ENCODE results near the gene GATAD2B.

GATAD2B gene

GRCh38 chr1:153942766-153943549 is 20.2 kb upstream of the GATAD2B start:
- peaks cover 0 to 63% (median 53%) of the 10 kb centered on the region in 5 donors for H3K36me3 ChIP-seq (ENCODE audit: control insufficient read depth in 5 of 5, insufficient read depth in 5 of 5, low read length in 5 of 5)
- H3K9ac ChIP-seq (ENCODE audit: low read length in 5 of 5): no peak overlapping the region
- no peaks in the 10 kb centered on the region for H3K9me3 ChIP-seq (ENCODE audit: control insufficient read depth in 5 of 5, low read length in 5 of 5)
- no peak overlapping the region for H3K27ac ChIP-seq (ENCODE audit: low read depth, low read length)
- H3K4me3 ChIP-seq (ENCODE audit: low read depth in 1 of 5, low read length in 5 of 5): no peak overlapping the region
- no peaks in the 10 kb centered on the region for H3K27me3 ChIP-seq (ENCODE audit: control insufficient read depth in 5 of 5, insufficient read depth in 4 of 5, low read length in 5 of 5)
- peaks cover 0 to 52% (median 40%) of the 10 kb centered on the region in 5 donors for H3K4me1 ChIP-seq (ENCODE audit: control insufficient read depth in 5 of 5, insufficient read depth in 5 of 5, low read length in 5 of 5)

DNA sequence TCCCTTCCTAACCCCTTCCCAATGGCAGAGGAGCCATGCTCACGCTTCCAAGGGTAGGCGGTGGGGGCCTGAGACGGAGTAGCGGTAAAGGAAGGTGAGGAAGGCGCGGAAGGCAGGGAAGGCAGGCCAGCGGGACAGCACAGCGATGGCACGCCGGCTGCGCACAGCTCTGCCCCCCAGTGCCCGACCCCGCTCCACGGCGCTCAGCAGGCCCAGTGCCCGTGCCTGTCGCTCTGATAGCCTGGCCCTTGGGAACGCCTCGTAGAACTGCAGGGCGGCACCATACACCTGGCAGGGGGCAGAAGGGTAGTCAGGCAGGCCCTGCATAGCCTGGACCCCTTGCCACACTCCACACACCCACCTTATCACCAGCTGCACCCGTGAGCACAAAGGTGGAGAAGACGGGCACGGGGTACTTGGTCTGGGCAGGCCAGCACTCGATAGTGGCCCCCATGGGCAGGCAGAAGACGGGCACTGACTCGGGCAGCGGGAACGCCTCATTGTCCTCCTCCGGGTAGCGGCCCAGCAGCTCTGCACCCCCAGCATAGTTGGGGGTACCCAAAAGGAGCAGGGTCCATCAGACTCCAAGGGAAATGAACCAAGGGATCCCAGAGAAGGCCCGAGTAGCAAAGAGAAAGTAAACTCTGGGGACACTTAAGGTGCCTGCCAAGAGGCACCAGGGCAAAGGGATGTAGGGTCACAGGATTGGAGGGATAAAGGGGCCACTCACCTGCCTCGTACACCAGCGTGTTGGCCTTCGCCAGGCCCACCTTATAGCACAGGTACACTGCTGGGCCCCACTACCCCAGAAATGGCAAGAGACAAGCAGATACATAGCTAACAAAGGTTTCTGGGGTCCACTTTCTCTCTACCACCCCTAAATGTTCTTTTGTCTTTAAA is 19.3 kb upstream of the GATAD2B start:
- Histone ChIP-seq H3K4me3 (ENCODE audit: low read depth in 1 of 5, low read length in 5 of 5) (no peak overlapping the region), H3K36me3 (ENCODE audit: control insufficient read depth in 5 of 5, insufficient read depth in 5 of 5, low read length in 5 of 5) (peaks cover 0 to 64% (median 56%) of the 10 kb centered on the region in 5 donors), H3K27me3 (ENCODE audit: control insufficient read depth in 5 of 5, insufficient read depth in 4 of 5, low read length in 5 of 5) (no peaks in the 10 kb centered on the region), H3K9ac (ENCODE audit: low read length in 5 of 5) (no peak overlapping the region), H3K9me3 (ENCODE audit: control insufficient read depth in 5 of 5, low read length in 5 of 5) (no peaks in the 10 kb centered on the region), H3K4me1 (ENCODE audit: control insufficient read depth in 5 of 5, insufficient read depth in 5 of 5, low read length in 5 of 5) (peaks cover 0 to 48% (median 37%) of the 10 kb centered on the region in 5 donors), H3K27ac (ENCODE audit: low read depth, low read length) (no peak overlapping the region)

DNA sequence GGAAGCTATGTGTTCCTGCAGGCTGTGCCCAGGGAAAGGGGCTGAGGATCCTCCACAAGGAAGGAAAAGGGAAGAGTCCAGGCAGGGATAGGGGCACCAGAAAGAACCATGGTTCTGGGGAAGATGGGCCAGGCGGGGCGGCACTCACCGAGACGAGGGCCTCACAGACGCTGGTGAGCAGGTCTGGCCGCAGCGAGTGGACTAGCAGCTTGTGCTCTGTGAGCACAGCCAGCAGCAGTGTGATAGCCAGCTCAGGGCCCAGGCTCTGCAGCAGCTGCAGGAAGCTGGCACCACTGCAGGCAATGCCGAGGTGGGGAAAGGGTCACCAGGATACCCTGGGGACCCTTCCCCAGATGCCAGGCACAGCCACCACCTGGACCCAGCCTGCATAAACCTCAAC is 18.0 kb upstream of the GATAD2B start:
- H3K36me3 ChIP-seq (ENCODE audit: control insufficient read depth in 5 of 5, insufficient read depth in 5 of 5, low read length in 5 of 5): peaks cover 0 to 77% (median 69%) of the 10 kb centered on the region in 5 donors
- H3K9ac ChIP-seq (ENCODE audit: low read length in 5 of 5): no peak overlapping the region
- no peaks in the 10 kb centered on the region for H3K27me3 ChIP-seq (ENCODE audit: control insufficient read depth in 5 of 5, insufficient read depth in 4 of 5, low read length in 5 of 5)
- H3K9me3 ChIP-seq (ENCODE audit: control insufficient read depth in 5 of 5, low read length in 5 of 5): no peaks in the 10 kb centered on the region
- H3K4me3 ChIP-seq (ENCODE audit: low read depth in 1 of 5, low read length in 5 of 5): no peak overlapping the region
- peaks cover 0 to 42% (median 32%) of the 10 kb centered on the region in 5 donors for H3K4me1 ChIP-seq (ENCODE audit: control insufficient read depth in 5 of 5, insufficient read depth in 5 of 5, low read length in 5 of 5)
- H3K27ac ChIP-seq (ENCODE audit: low read depth, low read length): no peak overlapping the region

- Histone ChIP-seq H3K9ac (ENCODE audit: low read length in 5 of 5) (no peak overlapping the region), H3K4me3 (ENCODE audit: low read depth in 1 of 5, low read length in 5 of 5) (no peak overlapping the region), H3K36me3 (ENCODE audit: control insufficient read depth in 5 of 5, insufficient read depth in 5 of 5, low read length in 5 of 5) (peaks cover 0 to 89% (median 80%) of the 10 kb centered on the region in 5 donors), H3K9me3 (ENCODE audit: control insufficient read depth in 5 of 5, low read length in 5 of 5) (no peaks in the 10 kb centered on the region), H3K4me1 (ENCODE audit: control insufficient read depth in 5 of 5, insufficient read depth in 5 of 5, low read length in 5 of 5) (peaks cover 0 to 29% (median 20%) of the 10 kb centered on the region in 5 donors), H3K27me3 (ENCODE audit: control insufficient read depth in 5 of 5, insufficient read depth in 4 of 5, low read length in 5 of 5) (no peaks in the 10 kb centered on the region), H3K27ac (ENCODE audit: low read depth, low read length) (no peak overlapping the region)
These were observed 16.7 kb upstream of the GATAD2B start for GRCh38 chr1:153939476-153939875.

DNA sequence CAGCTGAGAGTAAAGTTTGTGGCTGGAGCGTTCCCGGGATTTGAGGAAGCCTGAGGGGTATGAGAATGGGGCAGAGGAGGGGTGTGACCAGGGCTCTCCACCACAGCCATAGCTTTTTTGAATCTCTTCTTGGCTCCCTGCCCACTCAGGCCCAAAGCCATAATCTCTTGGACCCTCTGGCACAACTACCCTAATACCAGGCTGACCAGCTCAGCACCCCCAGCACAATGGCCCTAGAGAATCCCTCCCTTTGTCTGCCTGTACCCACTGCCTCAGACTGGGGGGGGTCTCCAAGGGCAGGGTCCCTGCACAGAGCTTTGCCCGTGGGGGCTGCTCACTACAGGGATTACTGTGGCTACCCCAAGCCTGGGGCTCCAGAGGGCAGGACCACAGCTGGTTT is 16.2 kb upstream of the GATAD2B start:
- Histone ChIP-seq H3K36me3 (ENCODE audit: control insufficient read depth in 5 of 5, insufficient read depth in 5 of 5, low read length in 5 of 5) (peaks cover 0 to 93% (median 83%) of the 10 kb centered on the region in 5 donors), H3K27ac (ENCODE audit: low read depth, low read length) (no peak overlapping the region), H3K27me3 (ENCODE audit: control insufficient read depth in 5 of 5, insufficient read depth in 4 of 5, low read length in 5 of 5) (no peaks in the 10 kb centered on the region), H3K9ac (ENCODE audit: low read length in 5 of 5) (no peak overlapping the region), H3K4me1 (ENCODE audit: control insufficient read depth in 5 of 5, insufficient read depth in 5 of 5, low read length in 5 of 5) (peaks cover 0 to 24% (median 15%) of the 10 kb centered on the region in 5 donors), H3K9me3 (ENCODE audit: control insufficient read depth in 5 of 5, low read length in 5 of 5) (no peaks in the 10 kb centered on the region), H3K4me3 (ENCODE audit: low read depth in 1 of 5, low read length in 5 of 5) (no peak overlapping the region)

DNA sequence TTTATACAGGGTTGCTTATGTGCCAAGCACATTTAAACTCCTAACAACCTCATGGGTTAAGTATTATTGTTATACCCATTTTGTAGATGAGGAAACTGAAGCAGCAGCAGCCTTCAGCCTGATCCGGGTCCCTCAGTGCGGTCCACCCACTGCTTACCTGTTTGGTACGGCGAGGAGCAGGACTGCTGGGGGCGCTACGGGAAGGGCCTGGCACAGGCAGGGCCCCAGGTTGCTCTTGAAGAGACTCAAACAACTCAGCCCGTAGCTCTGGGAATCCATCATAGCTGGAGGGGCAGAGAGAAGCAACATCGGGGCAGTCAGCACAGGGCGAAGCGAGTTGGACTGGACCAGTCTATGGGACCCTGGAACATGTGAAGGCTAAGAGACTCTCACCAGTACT is 14.6 kb upstream of the GATAD2B start:
- Histone ChIP-seq H3K36me3 (ENCODE audit: control insufficient read depth in 5 of 5, insufficient read depth in 5 of 5, low read length in 5 of 5) (peaks cover 0 to 95% (median 90%) of the 10 kb centered on the region in 5 donors), H3K4me3 (ENCODE audit: low read depth in 1 of 5, low read length in 5 of 5) (no peak overlapping the region), H3K27ac (ENCODE audit: low read depth, low read length) (no peak overlapping the region), H3K27me3 (ENCODE audit: control insufficient read depth in 5 of 5, insufficient read depth in 4 of 5, low read length in 5 of 5) (no peaks in the 10 kb centered on the region), H3K9ac (ENCODE audit: low read length in 5 of 5) (no peak overlapping the region), H3K9me3 (ENCODE audit: control insufficient read depth in 5 of 5, low read length in 5 of 5) (no peaks in the 10 kb centered on the region), H3K4me1 (ENCODE audit: control insufficient read depth in 5 of 5, insufficient read depth in 5 of 5, low read length in 5 of 5) (peaks cover 0 to 9% (median 2%) of the 10 kb centered on the region in 5 donors)

- H3K9ac ChIP-seq (ENCODE audit: low read length in 5 of 5): no peak overlapping the region
- H3K36me3 ChIP-seq (ENCODE audit: control insufficient read depth in 5 of 5, insufficient read depth in 5 of 5, low read length in 5 of 5): peaks cover 0 to 90% (median 86%) of the 10 kb centered on the region in 5 donors
- H3K27ac ChIP-seq (ENCODE audit: low read depth, low read length): no peak overlapping the region
- H3K9me3 ChIP-seq (ENCODE audit: control insufficient read depth in 5 of 5, low read length in 5 of 5): no peaks in the 10 kb centered on the region
- H3K4me1 ChIP-seq (ENCODE audit: control insufficient read depth in 5 of 5, insufficient read depth in 5 of 5, low read length in 5 of 5): no peaks in the 10 kb centered on the region
- H3K4me3 ChIP-seq (ENCODE audit: low read depth in 1 of 5, low read length in 5 of 5): no peak overlapping the region
- H3K27me3 ChIP-seq (ENCODE audit: control insufficient read depth in 5 of 5, insufficient read depth in 4 of 5, low read length in 5 of 5): no peaks in the 10 kb centered on the region
These were observed 13.4 kb upstream of the GATAD2B start for GRCh38 chr1:153936011-153936802.

- H3K9ac ChIP-seq (ENCODE audit: low read length in 5 of 5): no peak overlapping the region
- H3K9me3 ChIP-seq (ENCODE audit: control insufficient read depth in 5 of 5, low read length in 5 of 5): no peaks in the 10 kb centered on the region
- no peak overlapping the region for H3K4me3 ChIP-seq (ENCODE audit: low read depth in 1 of 5, low read length in 5 of 5)
- no peak overlapping the region for H3K27ac ChIP-seq (ENCODE audit: low read depth, low read length)
- H3K36me3 ChIP-seq (ENCODE audit: control insufficient read depth in 5 of 5, insufficient read depth in 5 of 5, low read length in 5 of 5): peaks cover 0 to 90% (median 85%) of the 10 kb centered on the region in 5 donors
- H3K27me3 ChIP-seq (ENCODE audit: control insufficient read depth in 5 of 5, insufficient read depth in 4 of 5, low read length in 5 of 5): no peaks in the 10 kb centered on the region
- no peaks in the 10 kb centered on the region for H3K4me1 ChIP-seq (ENCODE audit: control insufficient read depth in 5 of 5, insufficient read depth in 5 of 5, low read length in 5 of 5)
These were observed 12.0 kb upstream of the GATAD2B start for GRCh38 chr1:153934746-153935145.

GRCh38 chr1:153933955-153934354 is 11.2 kb upstream of the GATAD2B start:
- H3K36me3 ChIP-seq (ENCODE audit: control insufficient read depth in 5 of 5, insufficient read depth in 5 of 5, low read length in 5 of 5): peaks cover 0 to 90% (median 84%) of the 10 kb centered on the region in 5 donors
- H3K4me3 ChIP-seq (ENCODE audit: low read depth in 1 of 5, low read length in 5 of 5): no peak overlapping the region
- H3K27me3 ChIP-seq (ENCODE audit: control insufficient read depth in 5 of 5, insufficient read depth in 4 of 5, low read length in 5 of 5): no peaks in the 10 kb centered on the region
- peaks cover 0 to 7% (median 3%) of the 10 kb centered on the region in 5 donors for H3K4me1 ChIP-seq (ENCODE audit: control insufficient read depth in 5 of 5, insufficient read depth in 5 of 5, low read length in 5 of 5)
- no peaks in the 10 kb centered on the region for H3K9me3 ChIP-seq (ENCODE audit: control insufficient read depth in 5 of 5, low read length in 5 of 5)
- H3K27ac ChIP-seq (ENCODE audit: low read depth, low read length): no peak overlapping the region
- no peak overlapping the region for H3K9ac ChIP-seq (ENCODE audit: low read length in 5 of 5)
